HepG2 (cell line): ENCODE measurements around the gene VSIR. TPM values are rescaled to one million over a fixed set of nuclear protein-coding genes. Genes with fewer than 3 reads are reported as not detected.

ENCODE experiments used
- ATAC-seq: fragments of 200-7000 bp; cut with Tn5 transposase; 3 replicates; pipeline ENCODE4 v1.9.1; 2020; ENCODE audit warnings: mild to moderate bottlenecking, moderate library complexity
- BruUV-seq: library from RNA; stranded (reverse); fragments of 400-500 nt; replicated peaks from 2 replicates; lab custom pipeline; 2021; lab: Mats Ljungman, UMichigan
- CTCF ChIA-PET: fragments of 300-600 bp; formaldehyde crosslinking; extraction: SDS; loops from one replicate; lab custom pipeline; 2021; ENCODE audit warnings: low total read pairs, inconsistent platforms, low intra/inter-chr PET ratio; lab: Yijun Ruan, JAX
- POLR2A ChIA-PET: fragments of 350-600 bp; sonication (Branson Sonifier 250); formaldehyde crosslinking; loops from one replicate; lab custom pipeline; 2020; ENCODE audit warnings: antibody characterized with exemption, inconsistent platforms; lab: Yijun Ruan, JAX
- DNase-seq: peaks from one replicate; pipeline ENCODE4 v3.0.0-alpha.2; 2015; ENCODE audit warnings: low spot score
- FAIRE-seq: peaks from 3 replicates; lab custom pipeline; 2011; peaks lifted over from hg19 to GRCh38; lab: Jason Lieb, UNC
- H2AFZ ChIP-seq: one replicate; pipeline ENCODE4 v1.6.1; 2011; ENCODE audit warnings: low read length, inconsistent platforms
- H3K27ac ChIP-seq: fragments of 300-600 bp; 3 replicates; pipeline ENCODE4 v1.8.0; 2011; ENCODE audit warnings: mixed run types, mild to moderate bottlenecking, mixed read lengths, low read length, inconsistent platforms; ENCODE audit not compliant: insufficient read depth; ENCODE audit errors: extremely low read length
- H3K27me3 ChIP-seq, 2 experiments: fragments of 200-600 bp in 1 of 2; 2 replicates in 1 of 2; 3 replicates in 1 of 2; pipeline versions ENCODE4 v1.6.0 to v1.8.0; 2011; ENCODE audit warnings: low read length in 2 of 2, mild to moderate bottlenecking in 2 of 2, moderate library complexity in 2 of 2, inconsistent platforms in 1 of 2; ENCODE audit not compliant: insufficient read depth in 2 of 2, control insufficient read depth in 1 of 2
- H3K36me3 ChIP-seq, 2 experiments: fragments of 200-600 bp in 1 of 2; replicated peaks in 1 of 2; 2 replicates in 1 of 2; 3 replicates in 1 of 2; pipeline versions ENCODE4 v1.5.1 to v1.8.0; 2011; ENCODE audit warnings: low read length in 2 of 2, inconsistent platforms in 1 of 2; ENCODE audit not compliant: insufficient read depth in 2 of 2, control insufficient read depth in 1 of 2
- H3K4me1 ChIP-seq: 2 replicates; pipeline ENCODE4 v1.5.1; 2012; ENCODE audit warnings: low read length, inconsistent platforms; ENCODE audit not compliant: insufficient read depth
- H3K4me2 ChIP-seq: 2 replicates; pipeline ENCODE4 v1.6.0; 2011; ENCODE audit warnings: low read depth, low read length, inconsistent platforms
- H3K4me3 ChIP-seq, 3 experiments: fragments of 200-600 bp in 1 of 3; sonication (generic), shearing (Covaris generic) in 1 of 3; replicated peaks in 1 of 3; 2 replicates each; pipeline ENCODE4 v1.5.1; 2011 to 2016; ENCODE audit warnings: low read length in 3 of 3, inconsistent platforms in 2 of 3, low read depth in 2 of 3, mild to moderate bottlenecking in 2 of 3, control low read depth in 1 of 3, mixed read lengths in 1 of 3; ENCODE audit not compliant: insufficient read depth in 1 of 3
- H3K79me2 ChIP-seq: one replicate; pipeline ENCODE4 v1.6.1; 2011; ENCODE audit warnings: low read length, inconsistent platforms; ENCODE audit not compliant: insufficient read depth
- H3K9ac ChIP-seq: 2 replicates; pipeline ENCODE4 v1.6.0; 2011; ENCODE audit warnings: mild to moderate bottlenecking, low read depth, low read length, inconsistent platforms; ENCODE audit not compliant: insufficient read depth
- H3K9me3 ChIP-seq: 2 replicates; pipeline ENCODE4 v1.5.1; 2012; ENCODE audit warnings: mild to moderate bottlenecking, low read length
- H4K20me1 ChIP-seq: 2 replicates; pipeline ENCODE4 v1.6.0; 2011; ENCODE audit warnings: inconsistent platforms, mild to moderate bottlenecking, low read length, moderate library complexity; ENCODE audit not compliant: insufficient read depth
- AKNA ChIP-seq: sonication (generic); formaldehyde crosslinking; IDR thresholded peaks from 2 replicates; pipeline ENCODE4 v1.4.0; 2020; ENCODE audit warnings: missing genetic modification reagents, borderline replicate concordance
- PBX2 ChIP-seq: IDR thresholded peaks from 2 replicates; pipeline ENCODE4 v1.6.1; 2016; ENCODE audit warnings: control low read depth
- THAP9 ChIP-seq: sonication (generic); formaldehyde crosslinking; IDR thresholded peaks from 2 replicates; pipeline ENCODE4; 2020; ENCODE audit warnings: missing genetic modification reagents, mild to moderate bottlenecking, borderline replicate concordance
- ZC3H13 ChIP-seq: sonication (generic); formaldehyde crosslinking; IDR thresholded peaks from 2 replicates; pipeline ENCODE4 v1.8.1; 2023; ENCODE audit warnings: mild to moderate bottlenecking, missing genetic modification reagents, moderate library complexity
- ZNF619 ChIP-seq: sonication (generic); formaldehyde crosslinking; IDR thresholded peaks from 2 replicates; pipeline ENCODE4 v1.4.0; 2020; ENCODE audit warnings: mild to moderate bottlenecking, missing genetic modification reagents
- WGBS: methylation state at CpG from one replicate; pipeline ENCODE4 v1.1.6; 2017; ENCODE audit warnings: low lambda C conversion rate; 5-methylcytosine and 5-hydroxymethylcytosine counted together
- in situ Hi-C: cut with HindIII; loops from 2 replicates; pipeline ENCODE4 v1.10.0; 2017; ENCODE audit warnings: low pct_unique_long_range_greater_than_20kb; ENCODE audit not compliant: extremely low pct_ligation_motif_present
- intact Hi-C: fragments of 100-400 bp; cut with micrococcal nuclease; formaldehyde crosslinking; loops from one replicate; pipeline ENCODE4 v1.10.0; 2022; ENCODE audit not compliant: unreplicated experiment
- polyA plus RNA-seq, 8 experiments: library from polyadenylated mRNA; depleted of rRNA in 3 of 8; stranded (reverse) in 7 of 8; unstranded in 1 of 8; fragments of >200 nt; fragmentation: Illumina TruSeq in 4 of 8; extraction: Trizol in 4 of 8; gene quantifications; 2 replicates each; pipeline versions ENCODE4 v1.2.1 to v1.2.3, GENCODE V29; 2011 to 2016; ENCODE audit warnings: low read depth in 4 of 8, missing spikeins in 1 of 8, mixed read lengths in 1 of 8; ENCODE audit not compliant: insufficient read depth in 1 of 8
- total RNA-seq, 5 experiments: library from RNA; depleted of rRNA; stranded (reverse); fragments of >200 nt; fragmentation: Illumina TruSeq; extraction: Trizol; gene quantifications; 2 replicates each; pipeline ENCODE4 v1.2.3, GENCODE V29; 2016; ENCODE audit warnings: low read depth in 1 of 5

Gene VSIR
- total and polyA plus RNA-seq, 2 of the 13 experiments (the other 11 are each of a cell fraction or from before 2014, with no cell fraction given), result 0.44 to 3.2 TPM

- TF ChIP-seq AKNA (CRISPR knock-in tag), result no peak
Observed at GRCh38 chr10:71756311-71757191, 16.8 kb downstream of the VSIR start (continued).

GRCh38 chr10:71755179-71755879 is 18.0 kb downstream of the VSIR start:
- Histone ChIP-seq H3K4me2 (no peak overlapping the region), H3K9me3 (no peaks in the 10 kb centered on the region), H3K79me2 (no peaks in the 10 kb centered on the region), H3K27me3 (peaks cover 3 to 33% of the 10 kb centered on the region in 2 experiments; a peak in 3 of 5 replicates), H3K4me1 (peaks cover 64% of the 10 kb centered on the region), H3K4me3 (no peak overlapping the region), H2AFZ (no peak overlapping the region), H3K9ac (no peak overlapping the region), H3K27ac (no peak overlapping the region), H3K36me3 (no peaks in the 10 kb centered on the region), H4K20me1 (no peaks in the 10 kb centered on the region)
- BruUV-seq, result no TSS peak
- FAIRE-seq, result no peak
- intact Hi-C loops, result no loop called here
- POLR2A ChIA-PET, result no interaction called here
- TF ChIP-seq ZNF619 (CRISPR knock-in tag) (no peak), THAP9 (CRISPR knock-in tag) (peak; percentile 23; the same call in 1 of the 2 replicates), ZC3H13 (CRISPR knock-in tag) (no peak), PBX2 (CRISPR knock-in tag) (no peak)
- in situ Hi-C loops, result no loop called here
- no peak for DNase-seq
- CTCF ChIA-PET, result no interaction called here
- no peak for ATAC-seq
- WGBS, result 26% methylated on average over 8 of the region's 16 CpGs
